HG03039 (cell line): ENCODE measurements around the gene SLC25A13.

Experiments used
- ATAC-seq: cut with Tn5 transposase; IDR thresholded peaks from one replicate; pipeline ENCODE4 v1.9.1; 2021; ENCODE audit warnings: mild to moderate bottlenecking, moderate library complexity; ENCODE audit not compliant: unreplicated experiment

SLC25A13 gene

GRCh38 chr7:96244992-96245292, 77.0 kb downstream of the SLC25A13 start:
- ATAC-seq: no peak

- ATAC-seq: no peak
Observed at GRCh38 chr7:96244244-96244991, 77.5 kb downstream of the SLC25A13 start.

GRCh38 chr7:96243241-96243640, 78.7 kb downstream of the SLC25A13 start:
- ATAC-seq: no peak

GRCh38 chr7:96241855-96242254, 80.0 kb downstream of the SLC25A13 start:
- ATAC-seq: no peak

GRCh38 chr7:96238976-96239766, 82.7 kb downstream of the SLC25A13 start:
- no peak for ATAC-seq

GRCh38 chr7:96238474-96238873, 83.4 kb downstream of the SLC25A13 start:
- no peak for ATAC-seq

GRCh38 chr7:96237040-96237439, 84.9 kb downstream of the SLC25A13 start:
- no peak for ATAC-seq

GRCh38 chr7:96236198-96237039, 85.5 kb downstream of the SLC25A13 start:
- ATAC-seq: no peak

- no peak for ATAC-seq
Observed at GRCh38 chr7:96235281-96235680, 86.6 kb downstream of the SLC25A13 start.

- ATAC-seq: no peak
Observed at GRCh38 chr7:96233528-96234154, 88.3 kb downstream of the SLC25A13 start.

- ATAC-seq: no peak
Observed at GRCh38 chr7:96233084-96233483, 88.8 kb downstream of the SLC25A13 start.

GRCh38 chr7:96228760-96229159, 93.1 kb downstream of the SLC25A13 start:
- ATAC-seq: no peak

- no peak for ATAC-seq
Observed at GRCh38 chr7:96225251-96225650, 96.6 kb downstream of the SLC25A13 start.

- ATAC-seq: no peak
Observed at GRCh38 chr7:96224685-96225084, 97.2 kb downstream of the SLC25A13 start.

- no peak for ATAC-seq
Observed at GRCh38 chr7:96224073-96224472, 97.8 kb downstream of the SLC25A13 start.

GRCh38 chr7:96221888-96222287, 100.0 kb downstream of the SLC25A13 start:
- no peak for ATAC-seq

GRCh38 chr7:96219378-96220130, 102.3 kb downstream of the SLC25A13 start:
- ATAC-seq: no peak

GRCh38 chr7:96218664-96219243, 103.1 kb downstream of the SLC25A13 start:
- ATAC-seq: no peak

GRCh38 chr7:96217147-96217546, 104.8 kb downstream of the SLC25A13 start:
- no peak for ATAC-seq

- no peak for ATAC-seq
Observed at GRCh38 chr7:96216373-96216772, 105.5 kb downstream of the SLC25A13 start.
